Cerebellar cortex (tissue), 1 donor: Measurements from ENCODE around the gene RTN4R.

Experiments
- DNase-seq: peaks from one replicate; pipeline ENCODE4 v3.0.0-alpha.2; 2015; ENCODE audit warnings: low spot score

RTN4R gene

GRCh38 chr22:20241579-20242392, 26.3 kb downstream of the RTN4R start:
- no peak for DNase-seq

GRCh38 chr22:20240900-20241299, 27.2 kb downstream of the RTN4R start:
- DNase-seq = no peak

GRCh38 chr22:20240447-20240764, 27.7 kb downstream of the RTN4R start:
- DNase-seq = no peak

GRCh38 chr22:20239676-20240446, 28.3 kb downstream of the RTN4R start:
- no peak for DNase-seq

GRCh38 chr22:20238901-20239675, 29.0 kb downstream of the RTN4R start:
- DNase-seq = no peak

- DNase-seq = peak; percentile 73
These were observed 29.6 kb downstream of the RTN4R start for GRCh38 chr22:20238536-20238900.

GRCh38 chr22:20237480-20238440, 30.4 kb downstream of the RTN4R start:
- DNase-seq = no peak

- no peak for DNase-seq
These were observed 31.9 kb downstream of the RTN4R start for GRCh38 chr22:20236052-20236717.

GRCh38 chr22:20235389-20235991, 32.6 kb downstream of the RTN4R start:
- peak; percentile 68 for DNase-seq

GRCh38 chr22:20234760-20235388, 33.2 kb downstream of the RTN4R start:
- no peak for DNase-seq

GRCh38 chr22:20234314-20234682, 33.8 kb downstream of the RTN4R start:
- no peak for DNase-seq

- no peak for DNase-seq
These were observed 34.5 kb downstream of the RTN4R start for GRCh38 chr22:20233351-20234313.

- DNase-seq = no peak
These were observed 35.3 kb downstream of the RTN4R start for GRCh38 chr22:20232781-20233180.

GRCh38 chr22:20232237-20232598, 35.9 kb downstream of the RTN4R start:
- DNase-seq = no peak

GRCh38 chr22:20231514-20232236, 36.4 kb downstream of the RTN4R start:
- DNase-seq = no peak

- no peak for DNase-seq
These were observed 37.2 kb downstream of the RTN4R start for GRCh38 chr22:20230777-20231420.

GRCh38 chr22:20229916-20230775, 38.0 kb downstream of the RTN4R start:
- no peak for DNase-seq
